Naive thymus-derived CD4-positive, alpha-beta T cell (primary cell): ENCODE results near the gene PDCD1LG2. TPM values are rescaled to one million over a fixed set of nuclear protein-coding genes. Genes with fewer than 3 reads are reported as not detected.
A peak's percentile ranks its signal among the peaks of the same experiment; 100 is the strongest.

Experiments
- ATAC-seq: fragments of 150-1000 bp; cut with Tn5 transposase; 2 replicates; pipeline ENCODE4 v1.10.0; 2021; ENCODE audit warnings: mild to moderate bottlenecking, moderate library complexity
- CTCF ChIA-PET: fragments of 350-600 bp; sonication (Branson Sonifier 250); formaldehyde crosslinking; loops from one replicate; lab custom pipeline; 2021; ENCODE audit warnings: antibody characterized with exemption; lab: Charles Lee
- POLR2A ChIA-PET: fragments of 350-600 bp; sonication (Branson Sonifier 250); formaldehyde crosslinking; loops from one replicate; lab custom pipeline; 2021; ENCODE audit warnings: antibody characterized with exemption, inconsistent platforms; lab: Charles Lee
- DNase-seq, 9 donors: peaks; one replicate each; pipeline versions ENCODE4 v3.0.0 to v3.0.0-alpha.2; 2020 to 2022; ENCODE audit warnings: mixed read lengths in 1 of 9
- H3K27ac ChIP-seq: one replicate; pipeline ENCODE4 v1.7.0; 2013; ENCODE audit warnings: mild to moderate bottlenecking, low read depth, low read length, moderate library complexity
- H3K27me3 ChIP-seq, 2 donors: one replicate each; pipeline ENCODE4 v1.7.0; 2013; ENCODE audit warnings: low read length in 2 of 2, mild to moderate bottlenecking in 2 of 2, moderate library complexity in 2 of 2; ENCODE audit not compliant: control insufficient read depth in 2 of 2, insufficient read depth in 2 of 2
- H3K36me3 ChIP-seq, 3 experiments: 1 replicate in 2 of 3; 2 replicates in 1 of 3; pipeline ENCODE4 v1.7.0; 2013; ENCODE audit warnings: low read length in 3 of 3, mild to moderate bottlenecking in 3 of 3, moderate library complexity in 1 of 3; ENCODE audit not compliant: insufficient read depth in 3 of 3, control insufficient read depth in 2 of 3
- H3K4me1 ChIP-seq, 2 donors: one replicate each; pipeline ENCODE4 v1.7.0; 2013; ENCODE audit warnings: low read length in 2 of 2, mild to moderate bottlenecking in 2 of 2, moderate library complexity in 1 of 2; ENCODE audit not compliant: control insufficient read depth in 2 of 2, insufficient read depth in 2 of 2
- H3K4me3 ChIP-seq: 2 replicates; pipeline ENCODE4 v1.7.0; 2013; ENCODE audit warnings: mild to moderate bottlenecking, low read length
- H3K9me3 ChIP-seq, 3 experiments: 1 replicate in 2 of 3; 2 replicates in 1 of 3; pipeline ENCODE4 v1.7.0; 2013; ENCODE audit warnings: low read length in 3 of 3; ENCODE audit not compliant: control insufficient read depth in 2 of 3
- H3K27ac Mint-ChIP-seq, 9 donors: one replicate each; pipeline ENCODE4 v1.8.0; 2020 to 2022; ENCODE audit warnings: mixed read lengths in 9 of 9, mild to moderate bottlenecking in 8 of 9, moderate library complexity in 5 of 9, inconsistent platforms in 2 of 9
- H3K27me3 Mint-ChIP-seq, 5 donors: one replicate each; pipeline ENCODE4 v1.8.0; 2021 to 2022; ENCODE audit warnings: mixed read lengths in 5 of 5, mild to moderate bottlenecking in 1 of 5
- H3K36me3 Mint-ChIP-seq, 5 donors: one replicate each; pipeline ENCODE4 v1.8.0; 2020 to 2022; ENCODE audit warnings: mixed read lengths in 5 of 5, mild to moderate bottlenecking in 3 of 5, inconsistent platforms in 1 of 5
- H3K4me1 Mint-ChIP-seq, 7 donors: one replicate each; pipeline ENCODE4 v1.8.0; 2020 to 2022; ENCODE audit warnings: mixed read lengths in 7 of 7, mild to moderate bottlenecking in 3 of 7, inconsistent platforms in 1 of 7
- H3K4me3 Mint-ChIP-seq, 10 donors: one replicate each; pipeline ENCODE4 v1.8.0; 2020 to 2022; ENCODE audit warnings: mild to moderate bottlenecking in 10 of 10, mixed read lengths in 10 of 10, moderate library complexity in 6 of 10, inconsistent platforms in 2 of 10
- H3K9me3 Mint-ChIP-seq, 11 donors: one replicate each; pipeline ENCODE4 v1.8.0; 2020 to 2022; ENCODE audit warnings: mixed read lengths in 11 of 11, mild to moderate bottlenecking in 4 of 11, inconsistent platforms in 1 of 11, moderate library complexity in 1 of 11
- intact Hi-C, 2 donors: fragments of 100-400 bp; cut with micrococcal nuclease; formaldehyde crosslinking; loops; one replicate each; pipeline ENCODE4 v1.15.1; 2023
- polyA plus RNA-seq, 2 donors: library from polyadenylated mRNA; unstranded; fragments of 300-500 nt; fragmentation: Illumina TruSeq; gene quantifications; one replicate each; pipeline ENCODE4 v1.2.3, GENCODE V29; 2021
- total RNA-seq, 6 experiments: library from RNA in 5 of 6; stranded (reverse) in 5 of 6; gene quantifications; 1 replicate in 5 of 6; 2 replicates in 1 of 6; pipeline ENCODE4 v1.2.3 and lab custom pipeline; 2021 to 2026

Gene PDCD1LG2
- total and polyA plus RNA-seq, 7 experiments from 2014 or later: 0.16 to 7.4 (median 0.32) TPM; not detected in 2

DNA sequence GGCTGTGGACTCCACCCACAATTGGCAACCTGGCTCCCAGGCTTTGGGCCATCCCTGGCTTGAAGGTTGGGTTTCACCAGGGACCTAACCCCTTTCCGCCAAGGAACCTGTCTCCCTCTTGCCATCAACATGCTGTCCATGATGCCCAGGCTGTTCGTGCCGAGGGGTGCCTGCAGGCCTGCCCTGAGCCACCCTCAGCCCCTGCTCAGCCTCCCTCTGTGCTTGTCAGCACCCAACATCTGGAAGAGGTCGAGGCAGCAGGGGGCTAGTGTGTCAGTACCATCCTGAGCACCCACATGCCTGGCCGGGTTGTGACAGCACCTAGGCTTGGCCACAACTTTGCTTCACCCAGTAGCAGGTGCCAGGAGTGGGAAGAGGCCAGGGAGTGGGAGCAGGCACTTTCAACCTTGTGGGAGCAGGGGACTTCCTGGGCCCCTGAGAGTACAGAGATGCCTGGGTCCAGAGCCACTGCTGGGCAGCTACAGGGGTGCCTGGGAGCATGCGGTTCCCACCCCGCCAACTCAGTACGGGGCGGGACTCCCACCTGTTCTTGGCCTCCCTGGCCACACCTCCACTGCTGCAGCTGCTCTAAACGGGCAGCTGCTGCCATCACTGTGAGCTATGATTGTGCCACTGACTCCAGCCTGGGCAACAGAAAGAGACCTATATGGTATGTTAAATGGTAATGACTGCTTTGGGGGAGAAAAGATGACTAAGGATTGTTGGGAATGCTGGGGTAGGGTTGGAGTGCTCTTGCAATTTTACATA, 6.3 kb downstream of the PDCD1LG2 start:
- no peak overlapping the region for H3K27ac Mint-ChIP-seq
- ChIA-PET POLR2A (no interaction called here), CTCF (no interaction called here)
- H3K36me3 Mint-ChIP-seq: peaks cover 0 to 49% (median 0%) of the 10 kb centered on the region in 5 donors
- Histone ChIP-seq H3K36me3 (no peaks in the 10 kb centered on the region), H3K27me3 (no peaks in the 10 kb centered on the region), H3K4me3 (no peak overlapping the region), H3K9me3 (no peaks in the 10 kb centered on the region), H3K27ac (no peak overlapping the region), H3K4me1 (peaks cover 0 to 4% of the 10 kb centered on the region in 2 donors)
- ATAC-seq (no peak), DNase-seq (no peak)
- intact Hi-C loops: no loop called here
- H3K9me3 Mint-ChIP-seq: peaks cover 0 to 3% (median 0%) of the 10 kb centered on the region in 11 donors
- H3K4me1 Mint-ChIP-seq: peaks cover 10 to 53% (median 20%) of the 10 kb centered on the region in 7 donors
- H3K4me3 Mint-ChIP-seq: no peak overlapping the region
- no peaks in the 10 kb centered on the region for H3K27me3 Mint-ChIP-seq

DNA sequence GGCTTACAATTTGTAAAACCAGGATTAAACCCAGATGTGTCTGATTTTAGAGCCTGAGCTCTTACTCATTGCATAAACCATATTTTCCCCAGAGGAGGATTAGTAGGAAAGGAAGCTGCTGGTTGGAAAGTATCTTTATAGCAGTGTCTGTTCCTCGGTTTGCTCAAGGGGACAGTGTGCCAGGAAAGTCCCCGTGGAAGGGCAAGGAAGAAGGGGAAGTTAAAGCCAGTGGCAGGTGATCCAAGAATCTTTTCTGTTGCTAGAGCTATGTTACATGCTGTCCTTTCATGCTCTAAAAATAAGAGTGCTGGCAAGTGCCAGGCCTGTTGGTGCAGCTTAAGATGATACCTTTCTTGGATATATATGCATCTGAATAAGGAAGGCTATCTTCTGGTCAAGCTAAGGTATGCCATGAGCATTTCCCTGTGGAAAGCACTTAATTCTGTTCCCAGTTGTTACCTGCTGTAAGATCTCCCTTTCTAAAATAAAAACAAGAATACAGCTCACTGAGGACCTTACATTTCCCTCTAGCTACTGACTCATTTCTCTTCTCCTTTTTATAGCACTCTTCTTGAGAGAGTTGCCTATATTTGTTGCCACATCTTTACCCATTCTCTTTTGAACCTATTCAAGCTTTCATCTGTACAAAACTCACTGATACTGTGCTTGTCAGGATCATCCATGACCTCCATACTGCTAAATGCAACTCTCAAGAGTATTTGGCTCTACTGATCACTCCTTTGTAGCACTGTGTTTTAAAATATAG, 8.0 kb downstream of the PDCD1LG2 start:
- Mint-ChIP-seq H3K27ac (peak overlapping the region in 2 of 9 donors; percentile 19), H3K4me3 (no peak overlapping the region), H3K36me3 (peaks cover 0 to 52% (median 0%) of the 10 kb centered on the region in 5 donors), H3K27me3 (no peaks in the 10 kb centered on the region), H3K4me1 (peaks cover 8 to 36% (median 14%) of the 10 kb centered on the region in 7 donors), H3K9me3 (peaks cover 0 to 3% (median 0%) of the 10 kb centered on the region in 11 donors)
- DNase-seq (no peak), ATAC-seq (peak; percentile 32)
- ChIA-PET POLR2A (interaction anchor here (0.8 kb wide), 1 partner anchor 68 kb away, joined by 3 read pairs; no protein-coding TSS in a partner anchor), CTCF (interaction anchor here (1.1 kb wide), 1 partner anchor 92 kb away, joined by 3 read pairs; no protein-coding TSS in a partner anchor)
- intact Hi-C loops: no loop called here
- H3K4me1 ChIP-seq: peaks cover 0 to 4% of the 10 kb centered on the region in 2 donors
- H3K36me3 ChIP-seq: no peaks in the 10 kb centered on the region
- H3K27ac ChIP-seq: no peak overlapping the region
- H3K9me3 ChIP-seq: no peaks in the 10 kb centered on the region
- H3K4me3 ChIP-seq: no peak overlapping the region
- H3K27me3 ChIP-seq: no peaks in the 10 kb centered on the region

DNA sequence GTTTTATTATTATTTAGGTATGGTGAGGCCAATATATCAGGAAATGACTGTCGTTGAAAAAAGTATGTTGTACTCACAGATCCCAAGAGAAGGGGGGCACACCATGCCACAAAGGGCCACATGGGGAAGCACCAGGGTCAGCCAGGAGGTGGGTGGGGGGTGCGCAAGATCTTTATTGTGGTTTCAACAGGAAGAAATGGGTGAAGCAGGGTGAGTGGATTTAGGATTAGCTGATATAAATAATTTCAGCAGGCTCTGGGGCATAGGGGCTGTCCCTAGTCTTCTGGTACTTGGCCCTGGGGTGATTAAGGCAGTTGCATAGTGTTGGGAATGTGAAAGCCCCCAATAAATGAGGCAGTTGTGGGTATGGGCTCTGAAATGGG, 8.6 kb downstream of the PDCD1LG2 start:
- Histone ChIP-seq H3K36me3 (no peaks in the 10 kb centered on the region), H3K4me1 (peaks cover 0 to 4% of the 10 kb centered on the region in 2 donors), H3K4me3 (no peak overlapping the region), H3K27ac (no peak overlapping the region), H3K9me3 (no peaks in the 10 kb centered on the region), H3K27me3 (no peaks in the 10 kb centered on the region)
- CTCF ChIA-PET: no interaction called here
- Mint-ChIP-seq H3K9me3 (peaks cover 0 to 3% (median 0%) of the 10 kb centered on the region in 11 donors), H3K27ac (peak overlapping the region in 2 of 9 donors; percentile 19), H3K27me3 (no peaks in the 10 kb centered on the region), H3K36me3 (peaks cover 0 to 54% (median 0%) of the 10 kb centered on the region in 5 donors), H3K4me1 (peaks cover 8 to 32% (median 14%) of the 10 kb centered on the region in 7 donors), H3K4me3 (no peak overlapping the region)
- DNase-seq: no peak
- POLR2A ChIA-PET: no interaction called here
- intact Hi-C loops: loop anchor here in 1 of 2 donors (1.0 kb wide), 1 partner anchor 8 kb away; no protein-coding TSS in a partner anchor
- no peak for ATAC-seq

DNA sequence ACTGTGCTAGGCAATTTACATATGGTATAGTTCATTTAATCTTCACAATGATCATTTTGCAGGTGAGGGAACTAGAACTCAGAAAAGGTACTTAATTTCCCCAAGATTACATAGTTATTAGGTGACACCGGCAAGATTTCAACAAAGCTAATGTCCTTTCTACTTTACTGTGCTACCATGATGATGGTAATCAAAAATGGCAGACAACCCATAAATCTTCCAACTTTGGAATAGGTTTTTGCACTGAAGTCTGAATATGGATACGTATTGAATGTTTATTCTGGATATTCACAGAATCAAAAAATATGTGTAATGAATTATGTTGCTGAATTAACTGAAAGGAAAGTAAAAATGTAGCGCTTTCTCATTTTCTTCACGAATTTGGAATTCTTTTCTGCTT, 13.8 kb downstream of the PDCD1LG2 start:
- DNase-seq (no peak), ATAC-seq (no peak)
- ChIA-PET POLR2A (interaction anchor here (0.5 to 1.1 kb wide), 3 partner anchors 9 to 1228 kb away, joined by 3 to 4 read pairs (median 3); no protein-coding TSS in a partner anchor), CTCF (interaction anchor here (1.1 kb wide), 1 partner anchor 14 kb away, joined by 3 read pairs; the partner anchor contains the start of gene PDCD1LG2)
- H3K27me3 ChIP-seq: no peaks in the 10 kb centered on the region
- Mint-ChIP-seq H3K4me1 (peaks cover 0 to 6% (median 5%) of the 10 kb centered on the region in 7 donors), H3K4me3 (no peak overlapping the region), H3K36me3 (peaks cover 0 to 46% (median 0%) of the 10 kb centered on the region in 5 donors), H3K9me3 (peaks cover 0 to 3% (median 0%) of the 10 kb centered on the region in 11 donors), H3K27me3 (no peaks in the 10 kb centered on the region), H3K27ac (peak overlapping the region in 1 of 9 donors; percentile 54)
- intact Hi-C loops: no loop called here
- H3K4me1 ChIP-seq: peaks cover 0 to 1% of the 10 kb centered on the region in 2 donors
- no peak overlapping the region for H3K27ac ChIP-seq
- no peak overlapping the region for H3K4me3 ChIP-seq
- H3K9me3 ChIP-seq: no peaks in the 10 kb centered on the region
- H3K36me3 ChIP-seq: no peaks in the 10 kb centered on the region

DNA sequence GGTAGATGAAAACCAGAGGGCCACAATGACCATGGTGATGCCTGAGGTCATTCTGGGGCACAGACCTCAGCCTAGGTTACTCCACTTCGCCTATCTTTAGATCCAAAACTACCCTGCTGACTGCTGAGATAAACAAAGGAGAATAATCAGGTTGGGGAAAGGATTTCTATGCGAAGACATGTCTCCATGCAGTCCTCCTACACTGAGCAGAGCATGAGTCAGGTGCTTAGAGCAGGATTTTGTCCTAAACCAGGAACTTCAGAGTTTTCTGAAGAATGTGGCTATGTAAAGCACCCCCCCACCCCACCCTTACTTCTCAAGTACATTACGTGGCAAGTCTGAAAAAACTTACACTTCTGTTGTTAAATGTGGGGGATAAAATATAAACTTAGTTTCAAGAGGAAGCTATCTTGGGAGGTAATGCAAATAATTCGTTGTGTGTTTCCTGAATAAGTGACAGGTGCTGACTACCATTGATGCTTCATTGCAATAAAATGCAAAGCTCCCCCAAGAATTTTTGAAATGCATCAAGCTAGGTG, 19.4 kb downstream of the PDCD1LG2 start:
- Histone ChIP-seq H3K36me3 (no peaks in the 10 kb centered on the region), H3K4me1 (peaks cover 19 to 32% of the 10 kb centered on the region in 2 donors), H3K9me3 (no peaks in the 10 kb centered on the region), H3K4me3 (no peak overlapping the region), H3K27ac (no peak overlapping the region), H3K27me3 (no peaks in the 10 kb centered on the region)
- peak overlapping the region in 6 of 9 donors; percentile 5 to 72 (median 28) for H3K27ac Mint-ChIP-seq
- peaks cover 0 to 44% (median 0%) of the 10 kb centered on the region in 5 donors for H3K36me3 Mint-ChIP-seq
- ATAC-seq (no peak), DNase-seq (no peak)
- ChIA-PET CTCF (interaction anchor here (0.9 to 1.7 kb wide), 4 partner anchors 53 to 79 kb away, joined by 3 to 5 read pairs (median 4); partner anchors contain the start of gene CD274), POLR2A (interaction anchor here (1.1 to 1.5 kb wide), 5 partner anchors 8 to 84 kb away, joined by 3 to 5 read pairs (median 4); no protein-coding TSS in a partner anchor)
- H3K9me3 Mint-ChIP-seq: no peaks in the 10 kb centered on the region
- peaks cover 20 to 50% (median 42%) of the 10 kb centered on the region in 7 donors for H3K4me1 Mint-ChIP-seq
- H3K27me3 Mint-ChIP-seq: no peaks in the 10 kb centered on the region
- intact Hi-C loops: loop anchor here (2.0 to 5.0 kb wide), 6 partner anchors 19 to 58 kb away; partner anchors contain the start of gene PDCD1LG2 (in 1 of the 2)
- H3K4me3 Mint-ChIP-seq: no peak overlapping the region
